Common myeloid progenitor, CD34-positive (primary cell): ENCODE results near the gene NEURL4.

Experiments used
- CTCF ChIA-PET: fragments of 350-600 bp; sonication (Branson Sonifier 250); formaldehyde crosslinking; loops from one replicate; lab custom pipeline; 2021; ENCODE audit warnings: antibody characterized with exemption; lab: Charles Lee
- POLR2A ChIA-PET: fragments of 350-600 bp; sonication (Branson Sonifier 250); formaldehyde crosslinking; loops from one replicate; lab custom pipeline; 2021; ENCODE audit warnings: antibody characterized with exemption; lab: Charles Lee
- DNase-seq, 3 donors: peaks; one replicate each; pipeline versions ENCODE4 v3.0.0 to v3.0.0-alpha.2; 2013
- H3K27ac ChIP-seq, 2 experiments: 1 replicate in 1 of 2; 2 replicates in 1 of 2; pipeline ENCODE4 v1.7.0; 2013; ENCODE audit warnings: inconsistent platforms in 2 of 2, low read length in 2 of 2, mild to moderate bottlenecking in 2 of 2, low read depth in 1 of 2, moderate library complexity in 1 of 2; ENCODE audit not compliant: severe bottlenecking in 2 of 2, insufficient read depth in 1 of 2, poor library complexity in 1 of 2
- H3K27me3 ChIP-seq, 5 experiments: replicated peaks in 2 of 5; 1 replicate in 3 of 5; 2 replicates in 2 of 5; pipeline versions ENCODE4 v1.6.1 to v1.7.0; 2013; ENCODE audit warnings: low read length in 4 of 5, mild to moderate bottlenecking in 2 of 5, moderate library complexity in 2 of 5, inconsistent platforms in 1 of 5; ENCODE audit not compliant: insufficient read depth in 5 of 5, control insufficient read depth in 4 of 5
- H3K36me3 ChIP-seq, 4 experiments: 1 replicate in 2 of 4; 2 replicates in 2 of 4; pipeline versions ENCODE4 v1.6.1 to v1.7.0; 2013; ENCODE audit warnings: low read length in 3 of 4, control low read depth in 1 of 4, mild to moderate bottlenecking in 1 of 4; ENCODE audit not compliant: control insufficient read depth in 4 of 4, insufficient read depth in 4 of 4
- H3K4me1 ChIP-seq, 4 experiments: 1 replicate in 3 of 4; 2 replicates in 1 of 4; pipeline versions ENCODE4 v1.6.1 to v1.7.1; 2013; ENCODE audit warnings: low read length in 3 of 4, mild to moderate bottlenecking in 3 of 4, control low read depth in 1 of 4, inconsistent platforms in 1 of 4, moderate library complexity in 1 of 4; ENCODE audit not compliant: control insufficient read depth in 4 of 4, insufficient read depth in 4 of 4; ENCODE audit errors: control extremely low read depth in 1 of 4
- H3K4me3 ChIP-seq, 7 experiments: 1 replicate in 4 of 7; 2 replicates in 3 of 7; pipeline versions ENCODE4 v1.5.1 to v1.7.0; 2013; ENCODE audit warnings: mild to moderate bottlenecking in 7 of 7, low read length in 6 of 7, moderate library complexity in 6 of 7, inconsistent platforms in 2 of 7, low read depth in 2 of 7, control low read depth in 1 of 7; ENCODE audit not compliant: insufficient read depth in 4 of 7, control insufficient read depth in 1 of 7; ENCODE audit errors: extremely low read depth in 1 of 7
- H3K9me3 ChIP-seq, 5 experiments: 1 replicate in 4 of 5; 2 replicates in 1 of 5; pipeline versions ENCODE4 v1.6.1 to v1.7.1; 2013; ENCODE audit warnings: low read length in 4 of 5, mild to moderate bottlenecking in 2 of 5, inconsistent platforms in 1 of 5, low read depth in 1 of 5, moderate library complexity in 1 of 5; ENCODE audit not compliant: control insufficient read depth in 4 of 5, insufficient read depth in 2 of 5; ENCODE audit errors: control extremely low read depth in 1 of 5
- WGBS: methylation state at CpG from one replicate; pipeline ENCODE4 v1.1.5; 2013; ENCODE audit not compliant: insufficient coverage; 5-methylcytosine and 5-hydroxymethylcytosine counted together

Gene NEURL4

DNA sequence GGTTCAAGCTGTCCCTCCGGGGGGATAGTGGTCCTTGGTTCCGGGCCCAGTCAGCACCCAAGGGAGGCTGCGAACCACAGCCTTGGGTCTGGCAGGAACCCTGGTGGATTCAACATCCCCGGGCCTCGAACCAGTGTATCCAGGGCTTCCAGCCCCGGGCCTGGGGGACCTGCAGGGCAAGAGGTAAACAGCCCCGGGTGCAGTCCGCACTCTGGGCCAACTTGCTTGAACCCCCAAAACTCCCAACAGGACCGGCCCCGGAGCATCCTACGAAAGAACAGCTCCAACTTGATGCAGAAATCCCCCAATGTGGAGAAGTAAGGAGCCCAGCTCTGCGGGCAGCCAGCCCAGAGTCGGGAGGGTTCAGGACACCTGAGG is 1.5 kb upstream of the NEURL4 start:
- H3K4me3 ChIP-seq, result peak overlapping the region in 6 of 7 experiments; percentile 27 to 97 (median 90)
- ChIA-PET POLR2A (no interaction called here), CTCF (interaction anchor here (0.8 to 12.8 kb wide), 4 partner anchors 12 to 34 kb away, joined by 3 to 314 read pairs (median 6); partner anchors contain the start of genes ACAP1 and TMEM95)

GRCh38 chr17:7329997-7330637 is 982 bp upstream of the NEURL4 start:
- Histone ChIP-seq H3K4me3 (peak overlapping the region; percentile 74 to 97 (median 90)), H3K27me3 (no peaks in the 10 kb centered on the region), H3K27ac (peak overlapping the region; percentile 66 to 87), H3K4me1 (peaks cover 5 to 43% (median 37%) of the 10 kb centered on the region in 4 experiments), H3K9me3 (no peaks in the 10 kb centered on the region), H3K36me3 (peaks cover 0 to 22% (median 14%) of the 10 kb centered on the region in 4 experiments)
- WGBS, result 2% methylated on average over 13 of the region's 34 CpGs
- DNase-seq, result peak; percentile 78 to 88 (median 87)
- ChIA-PET POLR2A (interaction anchor here (0.6 to 1.0 kb wide), 2 partner anchors 21 to 109 kb away, joined by 3 to 4 read pairs; no protein-coding TSS in a partner anchor), CTCF (interaction anchor here (0.9 to 12.8 kb wide), 11 partner anchors 9 to 284 kb away, joined by 3 to 314 read pairs (median 4); partner anchors contain the start of genes ACAP1 and TMEM95)

More for the DNA sequence above, 1.5 kb upstream of the NEURL4 start:
- H3K27ac ChIP-seq, result peak overlapping the region; percentile 7 to 71
- no peaks in the 10 kb centered on the region for H3K9me3 ChIP-seq
- H3K27me3 ChIP-seq, result no peaks in the 10 kb centered on the region
- WGBS, result 77% methylated on average over 12 of the region's 13 CpGs
- H3K4me1 ChIP-seq, result peaks cover 8 to 48% (median 42%) of the 10 kb centered on the region in 4 experiments
- no peak for DNase-seq
- peaks cover 0 to 16% (median 10%) of the 10 kb centered on the region in 4 experiments for H3K36me3 ChIP-seq

GRCh38 chr17:7329374-7329996 is 350 bp upstream of the NEURL4 start:
- H3K9me3 ChIP-seq, result no peaks in the 10 kb centered on the region
- peaks cover 5 to 38% (median 33%) of the 10 kb centered on the region in 4 experiments for H3K4me1 ChIP-seq
- CTCF ChIA-PET, result interaction anchor here (0.9 to 12.8 kb wide), 10 partner anchors 9 to 284 kb away, joined by 3 to 314 read pairs (median 5); partner anchors contain the start of genes ACAP1 and TMEM95
- DNase-seq, result peak; percentile 99 to 100 (median 100)
- POLR2A ChIA-PET, result interaction anchor here (1.0 kb wide), 1 partner anchor 20 kb away, joined by 4 read pairs; no protein-coding TSS in a partner anchor
- 0% methylated on average over 38 of the region's 43 CpGs for WGBS
- peak overlapping the region; percentile 66 to 87 for H3K27ac ChIP-seq
- H3K36me3 ChIP-seq, result peaks cover 0 to 28% (median 19%) of the 10 kb centered on the region in 4 experiments
- no peaks in the 10 kb centered on the region for H3K27me3 ChIP-seq
- H3K4me3 ChIP-seq, result peak overlapping the region; percentile 74 to 97 (median 90)

DNA sequence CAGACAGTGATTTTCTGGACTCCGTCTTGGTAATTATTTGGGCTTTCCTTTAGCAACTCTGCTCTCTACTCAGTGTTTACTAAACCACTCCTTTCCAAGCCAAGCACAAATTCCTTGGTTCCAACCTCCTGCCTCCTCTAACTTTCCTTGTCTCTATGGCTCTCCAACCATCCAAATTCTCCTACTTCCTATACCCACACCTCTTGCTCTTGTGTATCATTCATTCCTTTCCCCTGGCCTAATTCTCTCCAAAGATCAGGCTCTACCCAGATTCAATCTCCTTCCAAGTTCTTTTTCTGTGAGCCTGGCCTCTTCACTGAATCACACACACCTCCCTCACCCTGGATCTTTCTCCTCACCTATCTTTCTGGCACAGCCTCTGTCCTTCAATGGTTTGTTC is 1.1 kb downstream of the NEURL4 start:
- no peaks in the 10 kb centered on the region for H3K9me3 ChIP-seq
- CTCF ChIA-PET, result interaction anchor here (1.4 to 12.8 kb wide), 4 partner anchors 12 to 31 kb away, joined by 4 to 314 read pairs (median 10); partner anchors contain the start of gene ACAP1
- no peaks in the 10 kb centered on the region for H3K27me3 ChIP-seq
- WGBS, result 88% methylated on average over 1 of the region's 1 CpG
- peaks cover 2 to 42% (median 32%) of the 10 kb centered on the region in 4 experiments for H3K36me3 ChIP-seq
- POLR2A ChIA-PET, result interaction anchor here (0.7 kb wide), 1 partner anchor 156 kb away, joined by 3 read pairs; the partner anchor contains the start of gene POLR2A
- H3K4me1 ChIP-seq, result peaks cover 5 to 38% (median 32%) of the 10 kb centered on the region in 4 experiments
- H3K4me3 ChIP-seq, result peak overlapping the region in 4 of 7 experiments; percentile 90 to 97 (median 91)
- peak overlapping the region in 1 of 2 experiments; percentile 87 for H3K27ac ChIP-seq
- DNase-seq, result no peak

GRCh38 chr17:7327501-7327900 is 1.6 kb downstream of the NEURL4 start:
- WGBS, result 98% methylated on average over 9 of the region's 17 CpGs
- no peak for DNase-seq
- H3K36me3 ChIP-seq, result peaks cover 7 to 47% (median 37%) of the 10 kb centered on the region in 4 experiments
- CTCF ChIA-PET, result interaction anchor here (1.0 to 12.8 kb wide), 6 partner anchors 12 to 30 kb away, joined by 3 to 314 read pairs (median 9); partner anchors contain the start of genes ACAP1 and GPS2
- POLR2A ChIA-PET, result no interaction called here
- peaks cover 5 to 35% (median 32%) of the 10 kb centered on the region in 4 experiments for H3K4me1 ChIP-seq
- H3K4me3 ChIP-seq, result peak overlapping the region in 1 of 7 experiments; percentile 90
- no peaks in the 10 kb centered on the region for H3K27me3 ChIP-seq
- no peaks in the 10 kb centered on the region for H3K9me3 ChIP-seq
- H3K27ac ChIP-seq, result no peak overlapping the region

DNA sequence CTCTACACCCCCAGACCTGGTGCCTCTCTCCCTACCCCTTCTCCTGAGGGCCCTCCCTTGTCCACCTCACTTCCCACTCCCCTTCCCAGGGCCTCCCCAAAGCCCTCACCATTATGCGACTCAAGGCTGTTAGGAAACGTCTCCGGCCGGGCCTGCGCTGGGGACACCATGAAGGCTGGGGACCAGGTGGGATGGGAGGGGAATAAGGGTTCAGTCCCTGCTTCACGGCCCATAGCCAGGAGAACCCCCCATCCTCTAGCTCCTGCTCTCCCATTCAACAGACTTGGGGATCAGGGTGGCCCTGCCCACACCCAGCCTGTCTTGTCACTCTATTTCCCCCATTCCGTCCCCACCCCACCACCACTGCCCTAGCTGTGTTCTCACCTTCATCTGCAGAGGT is 2.1 kb downstream of the NEURL4 start:
- no peaks in the 10 kb centered on the region for H3K27me3 ChIP-seq
- H3K36me3 ChIP-seq, result peaks cover 8 to 51% (median 41%) of the 10 kb centered on the region in 4 experiments
- ChIA-PET POLR2A (no interaction called here), CTCF (interaction anchor here (1.0 to 12.8 kb wide), 7 partner anchors 12 to 233 kb away, joined by 3 to 314 read pairs (median 7); partner anchors contain the start of genes ACAP1 and GPS2)
- H3K4me1 ChIP-seq, result peaks cover 5 to 31% (median 27%) of the 10 kb centered on the region in 4 experiments
- no peak overlapping the region for H3K27ac ChIP-seq
- WGBS, result no CpG with 5 or more reads among the region's 7 CpGs
- H3K4me3 ChIP-seq, result no peak overlapping the region
- DNase-seq, result no peak
- H3K9me3 ChIP-seq, result no peaks in the 10 kb centered on the region
